Neural progenitor cell (in vitro differentiated cells): Measurements from ENCODE around the gene NGFR. TPM values are rescaled to one million over a fixed set of nuclear protein-coding genes. Genes with fewer than 3 reads are reported as not detected.
"Not testable (repeated sequence)": the region's sequence is repeated elsewhere in the genome, so short reads cannot be mapped to it uniquely, and the experiment has no call there.

Source experiments
- DNase-seq: peaks from one replicate; pipeline ENCODE4 v3.0.0-alpha.2; 2016; ENCODE audit warnings: low spot score
- H2AFZ ChIP-seq: fragments of 200-600 bp; sonication (generic); replicated peaks from 2 replicates; pipeline ENCODE4 v1.6.1; 2016; ENCODE audit warnings: antibody characterized with exemption
- H3F3A ChIP-seq: fragments of 200-600 bp; sonication (generic); 2 replicates; pipeline ENCODE4 v1.6.1; 2016; ENCODE audit warnings: antibody characterized with exemption, low read depth
- H3K27ac ChIP-seq: fragments of 200-600 bp; sonication (generic); 2 replicates; pipeline ENCODE4 v1.5.1; 2016; ENCODE audit warnings: mild to moderate bottlenecking
- H3K27me3 ChIP-seq: fragments of 200-600 bp; sonication (generic); 2 replicates; pipeline ENCODE4 v1.6.1; 2016; ENCODE audit warnings: mild to moderate bottlenecking, moderate library complexity
- H3K36me3 ChIP-seq: fragments of 200-600 bp; sonication (generic); 2 replicates; pipeline ENCODE4 v1.5.1; 2016
- H3K4me1 ChIP-seq: fragments of 200-600 bp; sonication (generic); 2 replicates; pipeline ENCODE4 v1.6.1; 2016; ENCODE audit warnings: mixed run types
- H3K4me2 ChIP-seq: fragments of 200-600 bp; sonication (generic); 2 replicates; pipeline ENCODE4 v1.6.1; 2016
- H3K4me3 ChIP-seq: fragments of 200-600 bp; sonication (generic); 2 replicates; pipeline ENCODE4 v1.5.1; 2016
- H3K79me2 ChIP-seq: fragments of 200-600 bp; sonication (generic); 2 replicates; pipeline ENCODE4 v1.6.1; 2016; ENCODE audit warnings: low read depth
- H3K9ac ChIP-seq: fragments of 200-600 bp; sonication (generic); 2 replicates; pipeline ENCODE4 v1.6.1; 2016
- H3K9me3 ChIP-seq: fragments of 200-600 bp; sonication (generic); 2 replicates; pipeline ENCODE4 v1.5.1; 2016; ENCODE audit warnings: low read depth
- H4K20me1 ChIP-seq: fragments of 200-600 bp; sonication (generic); 2 replicates; pipeline ENCODE4 v1.6.1; 2016; ENCODE audit warnings: low read depth
- H3K27ac Mint-ChIP-seq: 3 replicates; pipeline ENCODE4 v1.8.0; 2021; ENCODE audit warnings: mixed read lengths
- H3K27me3 Mint-ChIP-seq: 2 replicates; pipeline ENCODE4 v1.8.0; 2022; ENCODE audit warnings: low read depth, mild to moderate bottlenecking, inconsistent platforms, moderate library complexity, mixed read lengths; ENCODE audit not compliant: insufficient read depth
- H3K36me3 Mint-ChIP-seq: 3 replicates; pipeline ENCODE4 v1.8.0; 2021; ENCODE audit warnings: mixed read lengths
- H3K4me1 Mint-ChIP-seq: 3 replicates; pipeline ENCODE4 v1.8.0; 2021; ENCODE audit warnings: mixed read lengths
- H3K4me3 Mint-ChIP-seq: 3 replicates; pipeline ENCODE4 v1.8.0; 2021; ENCODE audit warnings: mild to moderate bottlenecking, moderate library complexity, mixed read lengths
- H3K9me3 Mint-ChIP-seq: 3 replicates; pipeline ENCODE4 v1.8.0; 2020; ENCODE audit warnings: mixed read lengths
- CTCF ChIP-seq: fragments of 200-600 bp; sonication (generic); IDR thresholded peaks from 2 replicates; pipeline ENCODE4 v1.5.1; 2017; ENCODE audit warnings: antibody characterized with exemption, mild to moderate bottlenecking
- EZH2 ChIP-seq: fragments of 200-600 bp; sonication (generic); IDR thresholded peaks from 2 replicates; pipeline ENCODE4 v1.6.1; 2017; ENCODE audit warnings: antibody characterized with exemption, mild to moderate bottlenecking, moderate library complexity
- EZH2phosphoT487 ChIP-seq: fragments of 200-600 bp; sonication (generic); IDR thresholded peaks from 2 replicates; pipeline ENCODE4 v1.6.1; 2017; ENCODE audit warnings: antibody characterized with exemption
- total RNA-seq: library from RNA; depleted of rRNA; stranded (reverse); fragments of >200 nt; gene quantifications from 2 replicates; pipeline ENCODE4 v1.2.3, GENCODE V29; 2015; ENCODE audit warnings: low replicate concordance

NGFR gene
- total RNA-seq, 1 donor from 2014 or later, result 6.6 TPM

GRCh38 chr17:49549311-49549605 lies 54.2 kb downstream of the NGFR start:
- Histone ChIP-seq H3K79me2 (no peaks in the 10 kb centered on the region), H3K36me3 (no peaks in the 10 kb centered on the region), H3K4me1 (peaks cover 38% of the 10 kb centered on the region), H3K27ac (no peak overlapping the region), H3K4me3 (no peak overlapping the region), H3K27me3 (no peaks in the 10 kb centered on the region), H3K9me3 (no peaks in the 10 kb centered on the region), H3K4me2 (no peak overlapping the region), H2AFZ (no peak overlapping the region), H4K20me1 (no peaks in the 10 kb centered on the region), H3F3A (peaks cover 13% of the 10 kb centered on the region), H3K9ac (no peak overlapping the region)
- no peak for TF ChIP-seq EZH2
- TF ChIP-seq EZH2phosphoT487, result no peak
- TF ChIP-seq CTCF, result no peak
- H3K27me3 Mint-ChIP-seq, result peaks cover 22% of the 10 kb centered on the region
- no peak for DNase-seq
- peaks cover 8% of the 10 kb centered on the region for H3K4me1 Mint-ChIP-seq
- H3K27ac Mint-ChIP-seq, result no peak overlapping the region
- no peaks in the 10 kb centered on the region for H3K36me3 Mint-ChIP-seq
- H3K4me3 Mint-ChIP-seq, result no peak overlapping the region
- H3K9me3 Mint-ChIP-seq, result no peaks in the 10 kb centered on the region

- Mint-ChIP-seq H3K4me1 (peaks cover 8% of the 10 kb centered on the region), H3K27me3 (peaks cover 22% of the 10 kb centered on the region), H3K4me3 (no peak overlapping the region), H3K36me3 (no peaks in the 10 kb centered on the region), H3K27ac (no peak overlapping the region), H3K9me3 (no peaks in the 10 kb centered on the region)
- Histone ChIP-seq H3K27me3 (no peaks in the 10 kb centered on the region), H3K27ac (no peak overlapping the region), H3K4me3 (no peak overlapping the region), H3K4me2 (no peak overlapping the region), H3K4me1 (peaks cover 33% of the 10 kb centered on the region), H3K9me3 (no peaks in the 10 kb centered on the region), H3F3A (peaks cover 13% of the 10 kb centered on the region), H4K20me1 (no peaks in the 10 kb centered on the region), H3K36me3 (no peaks in the 10 kb centered on the region), H3K9ac (no peak overlapping the region), H3K79me2 (no peaks in the 10 kb centered on the region), H2AFZ (no peak overlapping the region)
- DNase-seq, result no peak
- TF ChIP-seq CTCF (no peak), EZH2phosphoT487 (no peak), EZH2 (no peak)
These were observed 54.9 kb downstream of the NGFR start for GRCh38 chr17:49549691-49550678.

- peaks cover 13% of the 10 kb centered on the region for H3F3A ChIP-seq
- peaks cover 20% of the 10 kb centered on the region for H3K27me3 Mint-ChIP-seq
- H3K9ac ChIP-seq, H4K20me1 ChIP-seq, H3K9me3 ChIP-seq, H3K36me3 Mint-ChIP-seq, H3K79me2 ChIP-seq, H3K27ac Mint-ChIP-seq, H3K4me1 Mint-ChIP-seq, H2AFZ ChIP-seq, H3K27ac ChIP-seq, H3K4me2 ChIP-seq, H3K27me3 ChIP-seq, H3K36me3 ChIP-seq, H3K9me3 Mint-ChIP-seq, H3K4me3 Mint-ChIP-seq, H3K4me3 ChIP-seq, DNase-seq: not testable (repeated sequence)
- H3K4me1 ChIP-seq, result peaks cover 26% of the 10 kb centered on the region
These were observed 55.7 kb downstream of the NGFR start for GRCh38 chr17:49550764-49551163.
